K562 (cell line): Measurements from ENCODE around the gene BMI1. TPM values are rescaled to one million over a fixed set of nuclear protein-coding genes. Genes with fewer than 3 reads are reported as not detected.

Source experiments
- HNRNPK ChIP-seq: fragments of 200-400 bp; formaldehyde crosslinking; IDR thresholded peaks from one replicate; pipeline ENCODE4 v1.6.1; 2018; ENCODE audit warnings: mild to moderate bottlenecking, low read depth, low read length; ENCODE audit not compliant: poor library complexity, severe bottlenecking
- MBD2 ChIP-seq: sonication (generic); IDR thresholded peaks from 2 replicates; pipeline ENCODE4 v1.6.1; 2016; ENCODE audit warnings: low read depth, borderline replicate concordance
- MTF1 ChIP-seq: fragments of 250-450 bp; sonication (Bioruptor Pico); IDR thresholded peaks from 2 replicates; pipeline ENCODE4 v1.9.0; 2021; ENCODE audit warnings: moderate library complexity, mild to moderate bottlenecking, inconsistent platforms, borderline replicate concordance
- NR4A1 ChIP-seq, 2 experiments: fragments of 250-450 bp in 1 of 2; fragments of 450-650 bp in 1 of 2; sonication (Bioruptor Pico) in 1 of 2; IDR thresholded peaks; 2 replicates each; pipeline versions ENCODE4 v1.4.0 to v1.6.1; 2016 to 2020; ENCODE audit warnings: mild to moderate bottlenecking in 2 of 2, missing compliant biosample characterization in 1 of 2, missing genetic modification characterization in 1 of 2, moderate library complexity in 1 of 2
- ZNF12 ChIP-seq: sonication (generic); formaldehyde crosslinking; IDR thresholded peaks from 2 replicates; pipeline ENCODE4 v1.4.0; 2020; ENCODE audit warnings: mild to moderate bottlenecking, missing genetic modification reagents
- ZNF239 ChIP-seq: fragments of 250-450 bp; sonication (Bioruptor Pico); IDR thresholded peaks from 2 replicates; pipeline ENCODE4 v1.4.0; 2020; ENCODE audit warnings: mild to moderate bottlenecking
- ZNF780A ChIP-seq: fragments of 250-450 bp; sonication (Bioruptor Pico); IDR thresholded peaks from 2 replicates; pipeline ENCODE4 v1.5.0; 2021; ENCODE audit warnings: mild to moderate bottlenecking
- polyA plus RNA-seq, 8 experiments: library from polyadenylated mRNA; depleted of rRNA in 4 of 8; stranded (reverse) in 5 of 8; unstranded in 3 of 8; fragments of >200 nt; fragmentation: Nextera tagmentation in 2 of 8; fragmentation: Illumina TruSeq in 1 of 8; extraction: Ambion mirVana in 2 of 8; extraction: Trizol in 1 of 8; gene quantifications; 2 replicates each; pipeline versions ENCODE4 v1.2.1 to v1.2.3, GENCODE V29; 2011 to 2014; ENCODE audit warnings: inconsistent platforms in 1 of 8, missing spikeins in 1 of 8
- total RNA-seq, 7 experiments: library from RNA; depleted of rRNA in 6 of 7; stranded (reverse); fragments of >200 nt in 6 of 7; fragmentation: Illumina TruSeq in 2 of 7; extraction: Trizol in 2 of 7; gene quantifications; 2 replicates each; pipeline versions ENCODE4 v1.2.1 to v1.2.3, GENCODE V29; 2011 to 2021; ENCODE audit warnings: low replicate concordance in 1 of 7
- TF ChIP-seq, protein P1 (sequence below): fragments of 150-350 bp; IDR thresholded peaks from 2 replicates; pipeline ENCODE4 v1.6.1; 2014; ENCODE audit warnings: low read depth, mild to moderate bottlenecking, low read length, borderline replicate concordance
- TF ChIP-seq, protein P2 (sequence below), 3 experiments: IDR thresholded peaks in 2 of 3; conservative IDR thresholded peaks in 1 of 3; 2 replicates each; pipeline ENCODE4 v1.5.1; 2011 to 2012; ENCODE audit warnings: low read length in 3 of 3, mild to moderate bottlenecking in 3 of 3, control low read depth in 2 of 3, improper control_type of control experiment in 1 of 3, inconsistent platforms in 1 of 3, low read depth in 1 of 3, mixed read lengths in 1 of 3, moderate library complexity in 1 of 3; ENCODE audit not compliant: insufficient read depth in 2 of 3
- TF ChIP-seq, protein P3 (sequence below): fragments of 450-650 bp; IDR thresholded peaks from 2 replicates; pipeline ENCODE4 v1.7.0; 2016; ENCODE audit warnings: borderline replicate concordance
- TF ChIP-seq, protein P4 (sequence below): fragments of 200-800 bp; sonication (Bioruptor generic); IDR thresholded peaks from 2 replicates; pipeline ENCODE4 v1.6.1; 2016; ENCODE audit warnings: missing genetic modification characterization, missing compliant biosample characterization
- TF ChIP-seq, protein P5 (sequence below): fragments of 450-650 bp; IDR thresholded peaks from 2 replicates; pipeline ENCODE4 v1.6.1; 2016; ENCODE audit warnings: low read depth, mild to moderate bottlenecking, moderate library complexity

The BMI1 gene
- total and polyA plus RNA-seq, 9 of the 15 experiments (the other 6 are each of a cell fraction or from before 2014, with no cell fraction given): 21.4 to 103 (median 70.8) TPM

DNA sequence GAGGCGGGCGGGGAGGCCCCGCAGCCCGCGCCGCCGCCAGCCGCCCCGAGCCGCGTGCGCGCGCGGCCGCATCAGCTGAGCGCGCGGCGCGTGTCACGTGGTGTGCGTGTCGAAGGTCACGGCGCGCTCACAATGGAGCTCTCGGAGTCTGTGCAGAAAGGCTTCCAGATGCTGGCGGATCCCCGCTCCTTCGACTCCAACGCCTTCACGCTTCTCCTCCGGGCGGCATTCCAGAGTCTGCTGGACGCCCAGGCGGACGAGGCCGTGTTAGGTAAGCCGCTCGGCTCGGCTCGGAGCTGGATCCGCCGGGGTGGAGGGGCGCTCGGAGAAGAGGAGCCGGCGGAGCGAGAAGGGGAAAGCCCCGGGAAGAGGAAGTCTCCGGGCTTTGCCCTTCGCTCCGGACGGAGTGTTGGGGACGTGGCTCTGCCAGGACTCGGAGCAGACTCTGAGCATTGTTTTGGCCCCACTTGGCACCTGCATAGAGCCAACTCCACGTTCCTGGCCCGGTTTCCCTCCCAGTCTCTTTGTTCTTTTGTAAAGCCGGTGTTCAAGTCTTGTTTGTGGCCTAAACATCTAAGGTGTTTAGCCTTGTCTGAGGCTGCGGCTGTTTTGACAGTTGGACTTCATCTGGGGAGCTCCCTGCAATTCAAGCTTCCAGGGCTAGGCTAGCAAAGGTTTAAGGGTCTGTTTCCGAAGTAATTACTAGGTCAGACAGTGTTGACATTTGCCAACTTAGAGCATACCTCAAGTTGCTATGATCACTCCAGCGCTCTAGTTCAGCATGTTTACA, 4.4 kb upstream of the BMI1 start, which contains the start of gene COMMD3 (continued):
- TF ChIP-seq HNRNPK: no peak
- TF ChIP-seq, protein P1, sequence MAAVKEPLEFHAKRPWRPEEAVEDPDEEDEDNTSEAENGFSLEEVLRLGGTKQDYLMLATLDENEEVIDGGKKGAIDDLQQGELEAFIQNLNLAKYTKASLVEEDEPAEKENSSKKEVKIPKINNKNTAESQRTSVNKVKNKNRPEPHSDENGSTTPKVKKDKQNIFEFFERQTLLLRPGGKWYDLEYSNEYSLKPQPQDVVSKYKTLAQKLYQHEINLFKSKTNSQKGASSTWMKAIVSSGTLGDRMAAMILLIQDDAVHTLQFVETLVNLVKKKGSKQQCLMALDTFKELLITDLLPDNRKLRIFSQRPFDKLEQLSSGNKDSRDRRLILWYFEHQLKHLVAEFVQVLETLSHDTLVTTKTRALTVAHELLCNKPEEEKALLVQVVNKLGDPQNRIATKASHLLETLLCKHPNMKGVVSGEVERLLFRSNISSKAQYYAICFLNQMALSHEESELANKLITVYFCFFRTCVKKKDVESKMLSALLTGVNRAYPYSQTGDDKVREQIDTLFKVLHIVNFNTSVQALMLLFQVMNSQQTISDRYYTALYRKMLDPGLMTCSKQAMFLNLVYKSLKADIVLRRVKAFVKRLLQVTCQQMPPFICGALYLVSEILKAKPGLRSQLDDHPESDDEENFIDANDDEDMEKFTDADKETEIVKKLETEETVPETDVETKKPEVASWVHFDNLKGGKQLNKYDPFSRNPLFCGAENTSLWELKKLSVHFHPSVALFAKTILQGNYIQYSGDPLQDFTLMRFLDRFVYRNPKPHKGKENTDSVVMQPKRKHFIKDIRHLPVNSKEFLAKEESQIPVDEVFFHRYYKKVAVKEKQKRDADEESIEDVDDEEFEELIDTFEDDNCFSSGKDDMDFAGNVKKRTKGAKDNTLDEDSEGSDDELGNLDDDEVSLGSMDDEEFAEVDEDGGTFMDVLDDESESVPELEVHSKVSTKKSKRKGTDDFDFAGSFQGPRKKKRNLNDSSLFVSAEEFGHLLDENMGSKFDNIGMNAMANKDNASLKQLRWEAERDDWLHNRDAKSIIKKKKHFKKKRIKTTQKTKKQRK: no peak
- TF ChIP-seq, protein P2, sequence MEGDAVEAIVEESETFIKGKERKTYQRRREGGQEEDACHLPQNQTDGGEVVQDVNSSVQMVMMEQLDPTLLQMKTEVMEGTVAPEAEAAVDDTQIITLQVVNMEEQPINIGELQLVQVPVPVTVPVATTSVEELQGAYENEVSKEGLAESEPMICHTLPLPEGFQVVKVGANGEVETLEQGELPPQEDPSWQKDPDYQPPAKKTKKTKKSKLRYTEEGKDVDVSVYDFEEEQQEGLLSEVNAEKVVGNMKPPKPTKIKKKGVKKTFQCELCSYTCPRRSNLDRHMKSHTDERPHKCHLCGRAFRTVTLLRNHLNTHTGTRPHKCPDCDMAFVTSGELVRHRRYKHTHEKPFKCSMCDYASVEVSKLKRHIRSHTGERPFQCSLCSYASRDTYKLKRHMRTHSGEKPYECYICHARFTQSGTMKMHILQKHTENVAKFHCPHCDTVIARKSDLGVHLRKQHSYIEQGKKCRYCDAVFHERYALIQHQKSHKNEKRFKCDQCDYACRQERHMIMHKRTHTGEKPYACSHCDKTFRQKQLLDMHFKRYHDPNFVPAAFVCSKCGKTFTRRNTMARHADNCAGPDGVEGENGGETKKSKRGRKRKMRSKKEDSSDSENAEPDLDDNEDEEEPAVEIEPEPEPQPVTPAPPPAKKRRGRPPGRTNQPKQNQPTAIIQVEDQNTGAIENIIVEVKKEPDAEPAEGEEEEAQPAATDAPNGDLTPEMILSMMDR (IDR thresholded peaks at IDR 0.05 in 2 of 3, conservative IDR thresholded peaks at IDR 0.05 in 1 of 3; ENCODE audit: insufficient read depth in 2 of 3, low read depth in 1 of 3, low read length in 3 of 3): no peak
- TF ChIP-seq MTF1 (CRISPR knock-in tag): no peak
- TF ChIP-seq MBD2: no peak
- TF ChIP-seq ZNF12 (CRISPR knock-in tag): no peak
- peak; percentile 30; the same call in 1 of the 2 replicates for TF ChIP-seq NR4A1 (CRISPR knock-in tag; IDR thresholded peaks at IDR 0.05)
- TF ChIP-seq NR4A1 (tag; IDR thresholded peaks at IDR 0.05): no peak
- TF ChIP-seq, protein P3, sequence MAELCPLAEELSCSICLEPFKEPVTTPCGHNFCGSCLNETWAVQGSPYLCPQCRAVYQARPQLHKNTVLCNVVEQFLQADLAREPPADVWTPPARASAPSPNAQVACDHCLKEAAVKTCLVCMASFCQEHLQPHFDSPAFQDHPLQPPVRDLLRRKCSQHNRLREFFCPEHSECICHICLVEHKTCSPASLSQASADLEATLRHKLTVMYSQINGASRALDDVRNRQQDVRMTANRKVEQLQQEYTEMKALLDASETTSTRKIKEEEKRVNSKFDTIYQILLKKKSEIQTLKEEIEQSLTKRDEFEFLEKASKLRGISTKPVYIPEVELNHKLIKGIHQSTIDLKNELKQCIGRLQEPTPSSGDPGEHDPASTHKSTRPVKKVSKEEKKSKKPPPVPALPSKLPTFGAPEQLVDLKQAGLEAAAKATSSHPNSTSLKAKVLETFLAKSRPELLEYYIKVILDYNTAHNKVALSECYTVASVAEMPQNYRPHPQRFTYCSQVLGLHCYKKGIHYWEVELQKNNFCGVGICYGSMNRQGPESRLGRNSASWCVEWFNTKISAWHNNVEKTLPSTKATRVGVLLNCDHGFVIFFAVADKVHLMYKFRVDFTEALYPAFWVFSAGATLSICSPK: no peak
- TF ChIP-seq ZNF780A: no peak
- TF ChIP-seq ZNF239 (CRISPR knock-in tag): no peak
- TF ChIP-seq, protein P4, sequence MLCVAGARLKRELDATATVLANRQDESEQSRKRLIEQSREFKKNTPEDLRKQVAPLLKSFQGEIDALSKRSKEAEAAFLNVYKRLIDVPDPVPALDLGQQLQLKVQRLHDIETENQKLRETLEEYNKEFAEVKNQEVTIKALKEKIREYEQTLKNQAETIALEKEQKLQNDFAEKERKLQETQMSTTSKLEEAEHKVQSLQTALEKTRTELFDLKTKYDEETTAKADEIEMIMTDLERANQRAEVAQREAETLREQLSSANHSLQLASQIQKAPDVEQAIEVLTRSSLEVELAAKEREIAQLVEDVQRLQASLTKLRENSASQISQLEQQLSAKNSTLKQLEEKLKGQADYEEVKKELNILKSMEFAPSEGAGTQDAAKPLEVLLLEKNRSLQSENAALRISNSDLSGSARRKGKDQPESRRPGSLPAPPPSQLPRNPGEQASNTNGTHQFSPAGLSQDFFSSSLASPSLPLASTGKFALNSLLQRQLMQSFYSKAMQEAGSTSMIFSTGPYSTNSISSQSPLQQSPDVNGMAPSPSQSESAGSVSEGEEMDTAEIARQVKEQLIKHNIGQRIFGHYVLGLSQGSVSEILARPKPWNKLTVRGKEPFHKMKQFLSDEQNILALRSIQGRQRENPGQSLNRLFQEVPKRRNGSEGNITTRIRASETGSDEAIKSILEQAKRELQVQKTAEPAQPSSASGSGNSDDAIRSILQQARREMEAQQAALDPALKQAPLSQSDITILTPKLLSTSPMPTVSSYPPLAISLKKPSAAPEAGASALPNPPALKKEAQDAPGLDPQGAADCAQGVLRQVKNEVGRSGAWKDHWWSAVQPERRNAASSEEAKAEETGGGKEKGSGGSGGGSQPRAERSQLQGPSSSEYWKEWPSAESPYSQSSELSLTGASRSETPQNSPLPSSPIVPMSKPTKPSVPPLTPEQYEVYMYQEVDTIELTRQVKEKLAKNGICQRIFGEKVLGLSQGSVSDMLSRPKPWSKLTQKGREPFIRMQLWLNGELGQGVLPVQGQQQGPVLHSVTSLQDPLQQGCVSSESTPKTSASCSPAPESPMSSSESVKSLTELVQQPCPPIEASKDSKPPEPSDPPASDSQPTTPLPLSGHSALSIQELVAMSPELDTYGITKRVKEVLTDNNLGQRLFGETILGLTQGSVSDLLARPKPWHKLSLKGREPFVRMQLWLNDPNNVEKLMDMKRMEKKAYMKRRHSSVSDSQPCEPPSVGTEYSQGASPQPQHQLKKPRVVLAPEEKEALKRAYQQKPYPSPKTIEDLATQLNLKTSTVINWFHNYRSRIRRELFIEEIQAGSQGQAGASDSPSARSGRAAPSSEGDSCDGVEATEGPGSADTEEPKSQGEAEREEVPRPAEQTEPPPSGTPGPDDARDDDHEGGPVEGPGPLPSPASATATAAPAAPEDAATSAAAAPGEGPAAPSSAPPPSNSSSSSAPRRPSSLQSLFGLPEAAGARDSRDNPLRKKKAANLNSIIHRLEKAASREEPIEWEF (CRISPR knock-in tag): no peak
- TF ChIP-seq, protein P5, sequence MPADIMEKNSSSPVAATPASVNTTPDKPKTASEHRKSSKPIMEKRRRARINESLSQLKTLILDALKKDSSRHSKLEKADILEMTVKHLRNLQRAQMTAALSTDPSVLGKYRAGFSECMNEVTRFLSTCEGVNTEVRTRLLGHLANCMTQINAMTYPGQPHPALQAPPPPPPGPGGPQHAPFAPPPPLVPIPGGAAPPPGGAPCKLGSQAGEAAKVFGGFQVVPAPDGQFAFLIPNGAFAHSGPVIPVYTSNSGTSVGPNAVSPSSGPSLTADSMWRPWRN: no peak
